22Rv1 (cell line): ENCODE measurements around the gene SOSTDC1.

ENCODE experiments used
- CTCF ChIP-seq: fragments of 450-650 bp; IDR thresholded peaks from 2 replicates; pipeline ENCODE4 v1.5.1; 2017; ENCODE audit warnings: mild to moderate bottlenecking
- ZFX ChIP-seq: fragments of 450-650 bp; IDR thresholded peaks from 2 replicates; pipeline ENCODE4 v1.6.1; 2017; ENCODE audit warnings: antibody characterized with exemption, borderline replicate concordance

DNA sequence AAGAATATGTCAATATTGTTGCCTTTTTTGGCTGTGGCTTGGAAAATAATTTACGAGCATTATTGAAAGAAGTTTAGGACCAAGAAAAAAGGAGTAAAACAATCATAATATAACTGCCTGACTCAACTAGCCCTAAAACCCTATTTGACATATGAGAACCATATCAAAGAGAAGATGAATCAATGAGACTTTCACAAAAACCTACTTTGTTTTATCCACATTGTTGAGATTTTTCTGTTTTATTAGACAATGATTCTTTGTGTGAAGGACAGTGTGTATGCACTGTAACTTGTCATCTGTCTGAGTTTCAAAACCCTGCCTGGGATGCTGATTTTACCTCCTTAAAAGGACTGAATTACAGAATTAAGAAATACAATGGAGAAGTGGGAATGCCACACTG is 19.0 kb downstream of the SOSTDC1 start:
- TF ChIP-seq CTCF (no peak), ZFX (no peak)
